ENCODE results near the gene PRSS48. TPM values are rescaled to one million over a fixed set of nuclear protein-coding genes. Genes with fewer than 3 reads are reported as not detected.

The PRSS48 gene
- polyA plus RNA-seq, 1 donor from 2014 or later: not detected

DNA sequence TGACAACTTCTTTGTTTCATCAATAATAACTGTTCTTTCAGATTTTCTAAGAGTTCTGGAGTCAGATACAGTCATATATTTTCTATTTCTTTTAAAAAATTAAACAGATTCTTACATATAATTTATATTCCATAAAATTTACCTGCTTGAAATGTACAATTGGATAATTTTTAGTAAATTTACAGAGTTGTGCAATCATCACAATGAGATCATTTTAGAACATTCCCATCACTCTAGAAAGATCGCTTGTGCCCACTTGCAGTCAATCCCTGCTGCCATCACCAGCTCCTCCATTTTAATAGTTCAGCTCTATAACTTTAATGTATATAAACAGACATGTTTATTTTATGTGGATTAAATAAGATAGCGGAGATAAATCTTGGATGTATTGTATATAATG lies 29.6 kb upstream of the PRSS48 start:
- Histone ChIP-seq H3K79me2 (replicated peaks; ENCODE audit: insufficient read depth, low read length) (no peaks in the 10 kb centered on the region), H3F3A (ENCODE audit: insufficient read depth, low read length, poor library complexity, severe bottlenecking) (no peaks in the 10 kb centered on the region), H3K27ac (ENCODE audit: low read length) (no peak overlapping the region)

DNA sequence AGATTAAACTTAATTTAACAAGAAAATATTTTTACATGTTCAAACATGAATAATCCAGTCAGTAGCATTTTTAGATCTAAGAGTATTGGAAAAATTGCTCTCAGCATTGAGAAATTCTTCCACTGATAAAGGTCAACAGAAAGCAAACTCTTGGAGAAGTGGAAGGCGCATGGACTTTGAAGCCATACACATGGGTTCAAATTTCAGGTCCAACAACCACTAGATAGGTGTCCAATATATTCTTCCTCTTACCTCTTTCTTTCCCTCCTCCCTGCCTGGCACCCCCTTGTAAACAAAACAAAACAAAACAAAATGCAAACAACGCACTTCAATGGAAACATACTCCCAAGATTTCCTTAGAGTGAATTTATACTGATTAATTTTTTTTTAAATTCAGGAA lies 28.4 kb upstream of the PRSS48 start:
- H3K79me2 ChIP-seq (replicated peaks; ENCODE audit: insufficient read depth, low read length): no peaks in the 10 kb centered on the region
- no peaks in the 10 kb centered on the region for H3K36me3 ChIP-seq (ENCODE audit: insufficient read depth, low read length)
- H3K4me2 ChIP-seq (ENCODE audit: low read length): no peak overlapping the region
- no peak overlapping the region for H3K4me3 ChIP-seq (ENCODE audit: low read length)
- no peaks in the 10 kb centered on the region for H3K27me3 ChIP-seq (ENCODE audit: insufficient read depth, low read depth, low read length)
- H3F3A ChIP-seq (ENCODE audit: insufficient read depth, low read length, poor library complexity, severe bottlenecking): no peaks in the 10 kb centered on the region
- H2AFZ ChIP-seq (ENCODE audit: low read depth, low read length): no peak overlapping the region
- H3K9ac ChIP-seq (ENCODE audit: low read length): no peak overlapping the region
- TF ChIP-seq CTCF (IDR thresholded peaks at IDR 0.05; ENCODE audit: poor library complexity, severe bottlenecking) (no peak), POLR2AphosphoS5 (IDR thresholded peaks at IDR 0.05) (no peak), EZH2 (IDR thresholded peaks at IDR 0.05; ENCODE audit: borderline replicate concordance, insufficient read depth, low read length, poor library complexity, severe bottlenecking) (no peak), SMC3 (conservative IDR thresholded peaks at IDR 0.05; ENCODE audit: poor library complexity) (no peak), EP300 (conservative IDR thresholded peaks at IDR 0.05; ENCODE audit: poor library complexity, severe bottlenecking) (no peak), RAD21 (conservative IDR thresholded peaks at IDR 0.05) (no peak), MXI1 (conservative IDR thresholded peaks at IDR 0.05; ENCODE audit: poor library complexity, severe bottlenecking) (no peak), TAF1 (IDR thresholded peaks at IDR 0.05; ENCODE audit: low read depth) (no peak)
- TF ChIP-seq, protein P1, sequence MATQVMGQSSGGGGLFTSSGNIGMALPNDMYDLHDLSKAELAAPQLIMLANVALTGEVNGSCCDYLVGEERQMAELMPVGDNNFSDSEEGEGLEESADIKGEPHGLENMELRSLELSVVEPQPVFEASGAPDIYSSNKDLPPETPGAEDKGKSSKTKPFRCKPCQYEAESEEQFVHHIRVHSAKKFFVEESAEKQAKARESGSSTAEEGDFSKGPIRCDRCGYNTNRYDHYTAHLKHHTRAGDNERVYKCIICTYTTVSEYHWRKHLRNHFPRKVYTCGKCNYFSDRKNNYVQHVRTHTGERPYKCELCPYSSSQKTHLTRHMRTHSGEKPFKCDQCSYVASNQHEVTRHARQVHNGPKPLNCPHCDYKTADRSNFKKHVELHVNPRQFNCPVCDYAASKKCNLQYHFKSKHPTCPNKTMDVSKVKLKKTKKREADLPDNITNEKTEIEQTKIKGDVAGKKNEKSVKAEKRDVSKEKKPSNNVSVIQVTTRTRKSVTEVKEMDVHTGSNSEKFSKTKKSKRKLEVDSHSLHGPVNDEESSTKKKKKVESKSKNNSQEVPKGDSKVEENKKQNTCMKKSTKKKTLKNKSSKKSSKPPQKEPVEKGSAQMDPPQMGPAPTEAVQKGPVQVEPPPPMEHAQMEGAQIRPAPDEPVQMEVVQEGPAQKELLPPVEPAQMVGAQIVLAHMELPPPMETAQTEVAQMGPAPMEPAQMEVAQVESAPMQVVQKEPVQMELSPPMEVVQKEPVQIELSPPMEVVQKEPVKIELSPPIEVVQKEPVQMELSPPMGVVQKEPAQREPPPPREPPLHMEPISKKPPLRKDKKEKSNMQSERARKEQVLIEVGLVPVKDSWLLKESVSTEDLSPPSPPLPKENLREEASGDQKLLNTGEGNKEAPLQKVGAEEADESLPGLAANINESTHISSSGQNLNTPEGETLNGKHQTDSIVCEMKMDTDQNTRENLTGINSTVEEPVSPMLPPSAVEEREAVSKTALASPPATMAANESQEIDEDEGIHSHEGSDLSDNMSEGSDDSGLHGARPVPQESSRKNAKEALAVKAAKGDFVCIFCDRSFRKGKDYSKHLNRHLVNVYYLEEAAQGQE (IDR thresholded peaks at IDR 0.05; ENCODE audit: borderline replicate concordance): no peak
- H4K20me1 ChIP-seq (ENCODE audit: insufficient read depth): no peaks in the 10 kb centered on the region
- no peaks in the 10 kb centered on the region for H3K9me3 ChIP-seq (ENCODE audit: low read length)
- H3K27ac ChIP-seq (ENCODE audit: low read length): no peak overlapping the region
- no peaks in the 10 kb centered on the region for H3K9me2 ChIP-seq (ENCODE audit: insufficient read depth, low read length)

More for the DNA sequence above, 29.6 kb upstream of the PRSS48 start:
- no peaks in the 10 kb centered on the region for H3K36me3 ChIP-seq (ENCODE audit: insufficient read depth, low read length)
- H3K4me3 ChIP-seq (ENCODE audit: low read length): no peak overlapping the region
- no peak overlapping the region for H3K4me2 ChIP-seq (ENCODE audit: low read length)
- no peaks in the 10 kb centered on the region for H3K27me3 ChIP-seq (ENCODE audit: insufficient read depth, low read depth, low read length)
- TF ChIP-seq, protein P1 (IDR thresholded peaks at IDR 0.05; ENCODE audit: borderline replicate concordance): no peak
- TF ChIP-seq CTCF (IDR thresholded peaks at IDR 0.05; ENCODE audit: poor library complexity, severe bottlenecking): no peak
- TF ChIP-seq EP300 (conservative IDR thresholded peaks at IDR 0.05; ENCODE audit: poor library complexity, severe bottlenecking): no peak
- TF ChIP-seq MXI1 (conservative IDR thresholded peaks at IDR 0.05; ENCODE audit: poor library complexity, severe bottlenecking): no peak
- TF ChIP-seq RAD21 (conservative IDR thresholded peaks at IDR 0.05): no peak
- no peaks in the 10 kb centered on the region for H3K9me3 ChIP-seq (ENCODE audit: low read length)
- no peak overlapping the region for H3K9ac ChIP-seq (ENCODE audit: low read length)
- H2AFZ ChIP-seq (ENCODE audit: low read depth, low read length): no peak overlapping the region
- H4K20me1 ChIP-seq (ENCODE audit: insufficient read depth): no peaks in the 10 kb centered on the region
- H3K9me2 ChIP-seq (ENCODE audit: insufficient read depth, low read length): no peaks in the 10 kb centered on the region

Measured in neural cell (in vitro differentiated cells).